DND-41 (cell line): Measurements from ENCODE around the gene MCF2L.

Source experiments
- ATAC-seq: fragments of 200-7000 bp; cut with Tn5 transposase; 3 replicates; pipeline ENCODE4 v1.9.1; 2021; ENCODE audit warnings: low read depth; ENCODE audit not compliant: insufficient read depth
- DNase-seq: peaks from one replicate; pipeline ENCODE4 v3.0.0-alpha.2; 2020
- H2AFZ ChIP-seq: 2 replicates; pipeline ENCODE4 v1.6.0; 2012; ENCODE audit warnings: low read depth, low read length
- H3K27ac ChIP-seq: 2 replicates; pipeline ENCODE4 v1.5.1; 2012; ENCODE audit warnings: low read length, inconsistent platforms
- H3K27me3 ChIP-seq: fragments of 200-600 bp; sonication (generic); 2 replicates; pipeline ENCODE4 v1.6.0; 2012; ENCODE audit warnings: low read length, mild to moderate bottlenecking, inconsistent platforms; ENCODE audit not compliant: insufficient read depth, poor library complexity
- H3K36me3 ChIP-seq: 2 replicates; pipeline ENCODE4 v1.5.1; 2012; ENCODE audit warnings: low read length, inconsistent platforms; ENCODE audit not compliant: insufficient read depth
- H3K4me1 ChIP-seq: 2 replicates; pipeline ENCODE4 v1.5.1; 2012; ENCODE audit warnings: mild to moderate bottlenecking, low read length; ENCODE audit not compliant: insufficient read depth
- H3K4me2 ChIP-seq: 2 replicates; pipeline ENCODE4 v1.6.0; 2012; ENCODE audit warnings: mild to moderate bottlenecking, moderate library complexity, low read length, inconsistent platforms; ENCODE audit not compliant: insufficient read depth
- H3K4me3 ChIP-seq, 2 experiments: fragments of 200-600 bp in 1 of 2; shearing (Covaris generic) in 1 of 2; 2 replicates each; pipeline ENCODE4 v1.5.1; 2012 to 2016; ENCODE audit warnings: inconsistent platforms in 2 of 2, low read length in 2 of 2, mild to moderate bottlenecking in 2 of 2, low read depth in 1 of 2, moderate library complexity in 1 of 2
- H3K79me2 ChIP-seq: 2 replicates; pipeline ENCODE4 v1.6.0; 2012; ENCODE audit warnings: low read length, inconsistent platforms; ENCODE audit not compliant: insufficient read depth
- H3K9ac ChIP-seq: 2 replicates; pipeline ENCODE4 v1.6.0; 2012; ENCODE audit warnings: low read depth, mild to moderate bottlenecking, inconsistent platforms, low read length, moderate library complexity
- H3K9me3 ChIP-seq: 2 replicates; pipeline ENCODE4 v1.5.1; 2012; ENCODE audit warnings: low read length, moderate library complexity, mild to moderate bottlenecking, inconsistent platforms; ENCODE audit not compliant: insufficient read depth, severe bottlenecking
- H4K20me1 ChIP-seq: 2 replicates; pipeline ENCODE4 v1.6.0; 2012; ENCODE audit warnings: low read length; ENCODE audit not compliant: insufficient read depth
- CTCF ChIP-seq: IDR thresholded peaks from 2 replicates; pipeline ENCODE4 v1.5.1; 2012; ENCODE audit warnings: borderline replicate concordance, low read length, moderate library complexity, mild to moderate bottlenecking; ENCODE audit not compliant: poor library complexity, severe bottlenecking; ENCODE audit errors: extremely low read depth
- EZH2 ChIP-seq: IDR thresholded peaks from 3 replicates; pipeline ENCODE4 v1.6.1; 2012; ENCODE audit warnings: borderline replicate concordance, low read depth, mild to moderate bottlenecking, moderate library complexity, low read length, inconsistent platforms; ENCODE audit not compliant: severe bottlenecking

The MCF2L gene

GRCh38 chr13:112995395-112996191 lies 26.6 kb downstream of the MCF2L start:
- Histone ChIP-seq H3K79me2 (no peaks in the 10 kb centered on the region), H3K4me2 (no peak overlapping the region), H3K27me3 (no peaks in the 10 kb centered on the region), H3K27ac (no peak overlapping the region), H4K20me1 (peaks cover 50% of the 10 kb centered on the region), H3K4me1 (no peaks in the 10 kb centered on the region), H3K9ac (no peak overlapping the region), H3K9me3 (no peaks in the 10 kb centered on the region), H3K4me3 (no peak overlapping the region), H2AFZ (no peak overlapping the region), H3K36me3 (no peaks in the 10 kb centered on the region)
- ATAC-seq, result no peak
- TF ChIP-seq CTCF (no peak), EZH2 (no peak)
- DNase-seq, result no peak

- H3K27ac ChIP-seq, result no peak overlapping the region
Observed at GRCh38 chr13:112996671-112997091, 27.7 kb downstream of the MCF2L start.

GRCh38 chr13:112997188-112998130 lies 28.4 kb downstream of the MCF2L start:
- H3K27ac ChIP-seq, result no peak overlapping the region
- peaks cover 65% of the 10 kb centered on the region for H4K20me1 ChIP-seq
- DNase-seq (no peak), ATAC-seq (no peak)
- no peak overlapping the region for H3K4me2 ChIP-seq
- no peaks in the 10 kb centered on the region for H3K4me1 ChIP-seq
- H3K79me2 ChIP-seq, result no peaks in the 10 kb centered on the region
- H3K27me3 ChIP-seq, result no peaks in the 10 kb centered on the region
- H3K36me3 ChIP-seq, result no peaks in the 10 kb centered on the region
- TF ChIP-seq EZH2 (no peak), CTCF (no peak)
- no peak overlapping the region for H3K9ac ChIP-seq
- no peak overlapping the region for H2AFZ ChIP-seq
- H3K4me3 ChIP-seq, result no peak overlapping the region
- no peaks in the 10 kb centered on the region for H3K9me3 ChIP-seq

More at GRCh38 chr13:112996671-112997091, 27.7 kb downstream of the MCF2L start:
- no peaks in the 10 kb centered on the region for H3K4me1 ChIP-seq
- peaks cover 58% of the 10 kb centered on the region for H4K20me1 ChIP-seq
- DNase-seq, result no peak
- H3K4me2 ChIP-seq, result no peak overlapping the region
- no peak for TF ChIP-seq EZH2
- no peak for TF ChIP-seq CTCF
- H3K4me3 ChIP-seq, result no peak overlapping the region
- H3K9me3 ChIP-seq, result no peaks in the 10 kb centered on the region
- H3K9ac ChIP-seq, result no peak overlapping the region
- no peak overlapping the region for H2AFZ ChIP-seq
- no peaks in the 10 kb centered on the region for H3K27me3 ChIP-seq
- ATAC-seq, result no peak
- H3K79me2 ChIP-seq, result no peaks in the 10 kb centered on the region
- no peaks in the 10 kb centered on the region for H3K36me3 ChIP-seq
